ENCODE data around the gene TDRD10. TPM values are rescaled to one million over a fixed set of nuclear protein-coding genes. Genes with fewer than 3 reads are reported as not detected.

Gene TDRD10
- total RNA-seq, 2 experiments from 2014 or later = not detected

DNA sequence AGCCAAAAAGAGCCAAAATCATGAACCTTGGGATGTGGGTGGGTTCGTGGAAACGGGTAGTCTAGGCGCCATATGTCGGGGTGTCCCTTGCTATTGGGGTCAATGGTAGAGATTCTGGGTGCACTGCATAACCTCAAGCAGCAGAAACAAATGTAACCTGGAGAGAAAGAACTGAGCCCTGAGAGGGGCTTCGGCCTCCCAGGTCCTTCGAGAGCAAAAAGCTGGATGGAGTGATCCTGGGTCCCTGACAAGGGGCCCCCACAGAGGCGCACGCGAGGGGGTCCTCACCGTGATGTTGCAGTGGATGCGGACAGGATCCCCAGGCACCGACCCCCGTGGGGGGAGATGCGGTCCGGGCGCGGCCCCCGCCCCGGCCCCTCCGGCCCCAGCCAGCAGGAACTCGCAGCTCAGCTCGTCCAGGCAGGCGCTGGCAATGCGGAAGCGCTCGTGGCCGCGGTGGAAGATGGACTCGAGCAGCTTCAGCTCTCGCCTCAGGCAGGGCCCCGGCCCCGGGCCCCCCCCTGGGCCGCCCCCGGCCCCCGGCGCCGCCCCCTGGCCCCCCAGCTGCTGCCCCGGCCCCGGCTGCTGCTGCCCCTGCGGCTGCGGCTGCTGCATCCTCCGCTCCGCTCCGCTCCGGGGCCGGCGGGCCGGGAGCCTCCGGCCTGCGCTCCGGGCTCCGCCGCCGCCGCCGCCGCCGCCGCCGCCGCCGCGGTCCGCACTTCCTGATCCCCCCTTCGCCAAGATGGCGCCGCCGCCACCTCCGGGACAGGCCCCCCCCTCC, 56.1 kb downstream of the TDRD10 start, which contains the start of gene UBE2Q1:
Gene UBE2Q1 (minus strand): TSS at position 724 of the 781 bp plus-strand sequence. CDS start 109 bp downstream, at position 615.
- peaks cover 31% of the 10 kb centered on the region for H3K36me3 Mint-ChIP-seq
- H3K9me3 Mint-ChIP-seq = no peaks in the 10 kb centered on the region
- H3K27ac Mint-ChIP-seq = peak within 1 kb of the TSS; percentile 94
- ChIA-PET POLR2A (no interaction called here), CTCF (interaction anchor here (0.6 to 3.3 kb wide), 3 partner anchors 11 to 164 kb away, joined by 3 to 12 read pairs (median 3); no protein-coding TSS in a partner anchor)
- peaks cover 28% of the 10 kb centered on the region for H3K4me1 Mint-ChIP-seq (ENCODE audit: low read depth)
- H3K4me3 Mint-ChIP-seq = peak within 1 kb of the TSS; percentile 90
- no peaks in the 10 kb centered on the region for H3K27me3 Mint-ChIP-seq
- intact Hi-C loops (cut with micrococcal nuclease) = loop anchor here (1.0 to 5.0 kb wide), 6 partner anchors 69 to 443 kb away; partner anchors contain the start of gene CKS1B
- DNase-seq = peak; percentile 52

DNA sequence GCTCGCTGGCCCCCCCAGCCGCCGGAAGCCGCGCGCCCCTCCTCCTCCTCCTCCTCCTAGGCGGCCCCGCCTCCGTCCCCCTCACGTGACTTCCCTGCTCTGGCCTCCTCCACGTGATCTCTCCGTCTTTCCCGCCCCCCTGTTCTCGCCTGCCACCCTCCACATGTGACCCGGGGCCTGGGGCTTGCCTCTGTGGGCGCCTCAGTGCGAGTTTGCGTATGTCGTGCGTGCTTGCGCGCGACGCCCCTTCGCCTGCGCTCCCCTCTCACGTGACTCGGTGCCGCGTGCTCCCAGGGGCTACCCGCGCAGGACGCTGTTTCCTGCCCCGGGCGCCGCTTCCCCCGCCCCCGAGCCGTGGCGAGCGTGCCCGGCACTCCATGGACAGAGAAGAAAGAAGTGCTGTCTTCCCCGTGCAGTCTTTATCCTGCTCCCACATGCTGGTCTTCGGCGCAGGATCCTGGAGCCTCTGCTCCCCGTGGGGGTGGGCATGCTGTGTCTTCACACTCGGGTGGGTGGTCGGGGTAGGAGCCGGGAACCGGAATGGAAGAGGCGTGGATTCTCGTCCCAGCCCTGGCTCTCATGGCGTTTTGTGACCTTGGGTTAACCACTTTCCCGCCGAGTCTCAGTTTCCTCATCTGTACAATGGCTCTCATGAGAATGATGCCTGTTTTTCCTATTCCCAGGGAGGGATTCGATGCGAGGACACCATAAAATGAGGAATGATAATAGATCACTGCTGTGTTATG, 56.9 kb downstream of the TDRD10 start:
- Mint-ChIP-seq H3K27ac (peak overlapping the region; percentile 94), H3K4me3 (peak overlapping the region; percentile 90), H3K4me1 (ENCODE audit: low read depth) (peaks cover 26% of the 10 kb centered on the region), H3K36me3 (peaks cover 24% of the 10 kb centered on the region), H3K27me3 (no peaks in the 10 kb centered on the region), H3K9me3 (no peaks in the 10 kb centered on the region)
- ChIA-PET CTCF (interaction anchor here (0.7 to 3.3 kb wide), 44 partner anchors 10 to 614 kb away, joined by 3 to 39 read pairs (median 6); partner anchors contain the start of genes CHRNB2, KCNN3, KRTCAP2 and PMVK), POLR2A (interaction anchor here (1.0 to 1.4 kb wide), 3 partner anchors 48 to 320 kb away, joined by 3 read pairs; no protein-coding TSS in a partner anchor)
- DNase-seq = peak; percentile 100
- intact Hi-C loops (cut with micrococcal nuclease) = loop anchor here (1.0 to 5.0 kb wide), 12 partner anchors 49 to 525 kb away; partner anchors contain the start of genes ADAR and CKS1B

- ChIA-PET CTCF (interaction anchor here (0.6 to 3.0 kb wide), 60 partner anchors 9 to 613 kb away, joined by 3 to 39 read pairs (median 4); partner anchors contain the start of genes ADAM15, ATP8B2, CHRNB2 and KCNN3), POLR2A (interaction anchor here (0.7 to 1.4 kb wide), 4 partner anchors 47 to 392 kb away, joined by 3 to 4 read pairs (median 3); no protein-coding TSS in a partner anchor)
- peak; percentile 88 for DNase-seq
- Mint-ChIP-seq H3K27me3 (no peaks in the 10 kb centered on the region), H3K4me1 (ENCODE audit: low read depth) (peaks cover 26% of the 10 kb centered on the region), H3K9me3 (no peaks in the 10 kb centered on the region), H3K27ac (peak overlapping the region; percentile 94), H3K36me3 (peaks cover 23% of the 10 kb centered on the region), H3K4me3 (peak overlapping the region; percentile 90)
- intact Hi-C loops (cut with micrococcal nuclease) = loop anchor here (1.0 to 5.0 kb wide), 11 partner anchors 49 to 525 kb away; partner anchors contain the start of gene ADAR
These were observed 57.5 kb downstream of the TDRD10 start for GRCh38 chr1:154559466-154560044.

GRCh38 chr1:154565876-154566275, 63.9 kb downstream of the TDRD10 start:
- no peak for DNase-seq
- POLR2A ChIA-PET = interaction anchor here (1.0 kb wide), 1 partner anchor 10 kb away, joined by 3 read pairs; no protein-coding TSS in a partner anchor
- H3K36me3 Mint-ChIP-seq = no peaks in the 10 kb centered on the region
- no peaks in the 10 kb centered on the region for H3K9me3 Mint-ChIP-seq
- no peak overlapping the region for H3K4me3 Mint-ChIP-seq
- CTCF ChIA-PET = no interaction called here
- intact Hi-C loops (cut with micrococcal nuclease) = no loop called here
- peaks cover 20% of the 10 kb centered on the region for H3K27me3 Mint-ChIP-seq
- peaks cover 9% of the 10 kb centered on the region for H3K4me1 Mint-ChIP-seq (ENCODE audit: low read depth)
- H3K27ac Mint-ChIP-seq = no peak overlapping the region

GRCh38 chr1:154567386-154568156, 65.6 kb downstream of the TDRD10 start, which contains the start of gene CHRNB2:
CHRNB2 (plus strand) TSS chr1:154567778; CDS start chr1:154568045, 267 bp downstream.
- Mint-ChIP-seq H3K27me3 (peaks cover 20% of the 10 kb centered on the region), H3K36me3 (no peaks in the 10 kb centered on the region), H3K4me3 (peak within 1 kb of the TSS; percentile 36), H3K4me1 (ENCODE audit: low read depth) (peaks cover 9% of the 10 kb centered on the region), H3K27ac (no peak within 1 kb of the TSS), H3K9me3 (no peaks in the 10 kb centered on the region)
- intact Hi-C loops (cut with micrococcal nuclease) = no loop called here
- ChIA-PET POLR2A (interaction anchor here (0.6 kb wide), 1 partner anchor 76 kb away, joined by 3 read pairs; no protein-coding TSS in a partner anchor), CTCF (interaction anchor here (1.0 to 2.4 kb wide), 5 partner anchors 8 to 311 kb away, joined by 3 to 27 read pairs (median 3); no protein-coding TSS in a partner anchor)
- DNase-seq = peak; percentile 77

GRCh38 chr1:154568157-154568815, 66.3 kb downstream of the TDRD10 start:
- H3K4me3 Mint-ChIP-seq = peak overlapping the region; percentile 36
- POLR2A ChIA-PET = interaction anchor here (0.6 kb wide), 1 partner anchor 76 kb away, joined by 3 read pairs; no protein-coding TSS in a partner anchor

GRCh38 chr1:154571244-154571963, 69.4 kb downstream of the TDRD10 start:
- DNase-seq = no peak
- intact Hi-C loops (cut with micrococcal nuclease) = no loop called here
- Mint-ChIP-seq H3K27me3 (peaks cover 16% of the 10 kb centered on the region), H3K4me3 (no peak overlapping the region), H3K4me1 (ENCODE audit: low read depth) (peaks cover 9% of the 10 kb centered on the region), H3K9me3 (no peaks in the 10 kb centered on the region), H3K36me3 (no peaks in the 10 kb centered on the region), H3K27ac (no peak overlapping the region)
- POLR2A ChIA-PET = no interaction called here
- CTCF ChIA-PET = no interaction called here

More at GRCh38 chr1:154568157-154568815, 66.3 kb downstream of the TDRD10 start:
- intact Hi-C loops (cut with micrococcal nuclease) = no loop called here
- Mint-ChIP-seq H3K27me3 (peaks cover 20% of the 10 kb centered on the region), H3K4me1 (ENCODE audit: low read depth) (peaks cover 9% of the 10 kb centered on the region), H3K36me3 (no peaks in the 10 kb centered on the region), H3K9me3 (no peaks in the 10 kb centered on the region), H3K27ac (no peak overlapping the region)
- no peak for DNase-seq
- CTCF ChIA-PET = interaction anchor here (0.7 to 2.4 kb wide), 6 partner anchors 9 to 310 kb away, joined by 3 to 27 read pairs (median 3); no protein-coding TSS in a partner anchor

DNA sequence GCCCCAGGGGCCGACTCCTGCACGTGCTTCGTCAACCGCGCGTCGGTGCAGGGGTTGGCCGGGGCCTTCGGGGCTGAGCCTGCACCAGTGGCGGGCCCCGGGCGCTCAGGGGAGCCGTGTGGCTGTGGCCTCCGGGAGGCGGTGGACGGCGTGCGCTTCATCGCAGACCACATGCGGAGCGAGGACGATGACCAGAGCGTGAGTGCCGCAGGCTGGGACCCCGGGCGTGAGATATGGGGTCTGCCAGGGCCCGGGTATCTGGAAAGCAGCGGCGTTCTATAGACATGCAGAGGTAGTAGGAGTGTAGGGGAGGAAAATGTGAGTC, 69.9 kb downstream of the TDRD10 start:
- H3K9me3 Mint-ChIP-seq = no peaks in the 10 kb centered on the region
- H3K4me1 Mint-ChIP-seq (ENCODE audit: low read depth) = peaks cover 9% of the 10 kb centered on the region

DNA sequence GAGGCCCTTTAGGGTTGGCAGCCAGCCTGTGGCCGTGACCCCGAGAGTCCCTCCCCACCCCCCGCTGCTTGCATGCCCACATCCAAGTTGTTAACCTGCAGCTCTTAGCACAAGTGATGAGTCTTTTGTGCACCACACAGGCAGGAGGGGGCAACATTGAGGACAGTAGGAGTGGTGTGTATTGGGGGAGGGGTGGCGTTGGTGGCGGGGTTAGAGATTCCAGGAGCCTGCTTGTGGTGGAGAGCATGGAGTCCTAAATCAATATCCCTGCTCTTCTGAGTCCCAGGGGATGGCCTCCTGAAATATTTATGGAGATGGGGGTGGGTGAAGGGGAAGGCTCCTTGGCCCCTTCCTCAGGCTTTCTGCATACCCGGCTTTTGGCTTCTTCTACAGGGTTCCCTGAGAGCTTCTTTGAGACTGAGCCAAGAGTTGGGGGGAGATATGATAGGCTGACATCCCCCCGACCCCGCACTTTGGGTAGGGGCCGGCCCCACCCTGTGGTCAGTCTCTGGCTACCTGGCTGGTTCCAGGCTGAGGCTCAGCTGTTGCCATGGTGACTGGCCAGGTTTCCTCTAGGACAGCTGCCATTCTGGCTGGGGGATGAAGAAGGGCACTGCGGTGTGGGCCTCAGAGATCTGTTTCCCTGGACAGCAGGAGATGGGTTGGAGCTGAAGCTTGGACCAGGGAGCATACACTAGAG, 70.6 kb downstream of the TDRD10 start:
- no peaks in the 10 kb centered on the region for H3K9me3 Mint-ChIP-seq
- H3K27ac Mint-ChIP-seq = no peak overlapping the region
- H3K36me3 Mint-ChIP-seq = no peaks in the 10 kb centered on the region
- peaks cover 8% of the 10 kb centered on the region for H3K27me3 Mint-ChIP-seq
- POLR2A ChIA-PET = interaction anchor here (1.5 kb wide), 1 partner anchor 97 kb away, joined by 3 read pairs; no protein-coding TSS in a partner anchor
- intact Hi-C loops (cut with micrococcal nuclease) = no loop called here
- no peak for DNase-seq
- no peak overlapping the region for H3K4me3 Mint-ChIP-seq
- H3K4me1 Mint-ChIP-seq (ENCODE audit: low read depth) = peaks cover 6% of the 10 kb centered on the region
- CTCF ChIA-PET = interaction anchor here (0.8 to 1.0 kb wide), 3 partner anchors 13 to 306 kb away, joined by 3 read pairs; no protein-coding TSS in a partner anchor

More for the DNA sequence above, 69.9 kb downstream of the TDRD10 start:
- intact Hi-C loops (cut with micrococcal nuclease) = no loop called here
- Mint-ChIP-seq H3K27me3 (peaks cover 11% of the 10 kb centered on the region), H3K27ac (no peak overlapping the region), H3K4me3 (no peak overlapping the region), H3K36me3 (no peaks in the 10 kb centered on the region)
- DNase-seq = no peak
- ChIA-PET CTCF (no interaction called here), POLR2A (no interaction called here)

Data from activated CD4-positive, alpha-beta memory T cell treated with anti-CD3 and anti-CD28 coated beads for 36 hours (primary cell).